Renal pelvis (tissue), 4 donors: ENCODE results near the gene OTOP3. TPM values are rescaled to one million over a fixed set of nuclear protein-coding genes. Genes with fewer than 3 reads are reported as not detected.
A peak's percentile ranks its signal among the peaks of the same experiment; 100 is the strongest.

Experiments
- DNase-seq: peaks from one replicate; pipeline ENCODE4 v3.0.0-alpha.2; 2013
- polyA plus RNA-seq, 3 donors: library from polyadenylated mRNA; unstranded; fragments of 120-200 nt; gene quantifications; one replicate each; pipeline ENCODE4 v1.2.1, GENCODE V29; 2013; ENCODE audit not compliant: insufficient read length in 3 of 3

Gene OTOP3
- polyA plus RNA-seq, 3 donors = not detected

DNA sequence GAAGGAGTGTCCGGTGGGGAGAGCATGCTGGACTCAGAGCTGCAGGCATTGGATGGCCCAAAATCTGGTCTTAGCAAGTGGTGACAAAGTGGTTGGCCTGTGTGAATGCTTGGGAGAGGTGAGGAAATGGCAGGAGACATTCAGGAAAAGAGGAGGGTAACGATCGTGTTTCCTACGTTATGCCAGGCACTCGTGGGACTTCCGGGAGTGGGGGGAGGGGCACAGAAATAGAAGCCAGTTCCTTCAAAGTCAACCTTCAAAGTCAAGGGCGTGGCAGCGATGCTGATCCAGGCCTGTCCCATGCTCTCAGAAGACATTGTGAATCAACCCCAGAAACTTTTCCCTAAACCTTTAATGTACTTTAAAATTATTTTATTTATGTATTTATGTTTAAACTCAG, 3.8 kb downstream of the OTOP3 start:
- DNase-seq = no peak

DNA sequence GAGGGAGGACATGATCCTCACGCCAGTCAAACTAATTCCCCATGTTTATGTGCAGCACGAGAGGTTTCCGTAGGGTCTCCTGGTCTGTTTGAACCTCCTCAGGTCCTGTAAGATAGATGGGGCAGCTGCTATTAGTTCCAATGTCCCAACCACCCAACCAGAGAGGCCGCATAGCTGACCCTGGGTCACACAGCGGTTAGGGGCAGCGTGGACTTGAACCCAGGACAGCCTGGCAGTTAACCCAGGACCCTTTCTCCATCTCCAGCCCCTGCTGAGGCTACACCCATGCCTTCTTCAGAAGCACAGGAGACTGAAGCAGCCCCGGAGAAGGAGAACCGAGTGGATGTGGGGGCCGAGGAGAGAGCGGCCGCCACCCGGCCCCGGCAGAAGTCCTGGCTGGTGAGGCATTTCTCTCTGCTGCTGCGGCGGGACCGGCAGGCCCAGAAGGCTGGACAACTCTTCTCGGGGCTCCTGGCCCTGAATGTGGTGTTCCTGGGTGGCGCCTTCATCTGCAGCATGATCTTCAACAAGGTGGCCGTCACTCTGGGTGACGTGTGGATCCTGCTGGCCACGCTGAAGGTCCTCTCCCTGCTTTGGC, 5.5 kb downstream of the OTOP3 start:
- DNase-seq = no peak

DNA sequence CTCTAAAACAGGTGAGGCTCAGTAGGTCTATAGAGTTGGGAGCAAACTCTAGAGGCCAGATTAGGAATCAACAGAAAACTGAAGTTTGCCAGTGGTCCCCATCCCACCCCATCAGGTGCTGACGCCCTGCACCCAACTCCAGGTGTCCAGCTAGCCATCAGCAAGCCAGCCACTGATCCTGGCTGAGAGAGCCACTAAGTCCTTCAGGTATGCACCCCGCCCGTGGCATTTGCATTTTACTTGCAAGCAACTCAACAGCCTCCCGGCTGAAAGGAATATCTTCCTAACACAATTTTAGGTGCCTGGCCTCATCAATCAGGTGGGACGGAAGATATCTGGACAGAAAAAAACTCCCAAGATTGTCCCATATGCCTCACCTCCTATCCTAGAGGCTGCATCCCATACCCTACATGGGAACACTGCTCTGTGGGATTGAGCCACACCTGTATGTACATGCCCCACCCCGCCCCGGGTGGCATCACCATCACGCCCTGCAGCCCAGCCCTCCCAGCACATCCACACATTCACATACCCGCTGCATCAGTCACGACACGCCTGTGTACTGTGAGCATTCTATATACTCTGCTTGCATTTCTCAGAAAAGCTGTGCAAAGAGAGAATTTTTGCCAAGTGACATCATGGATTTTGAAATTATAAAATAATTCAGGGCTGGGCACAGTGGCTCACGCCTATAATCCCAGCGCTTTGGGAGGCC, 8.3 kb downstream of the OTOP3 start:
- no peak for DNase-seq

DNA sequence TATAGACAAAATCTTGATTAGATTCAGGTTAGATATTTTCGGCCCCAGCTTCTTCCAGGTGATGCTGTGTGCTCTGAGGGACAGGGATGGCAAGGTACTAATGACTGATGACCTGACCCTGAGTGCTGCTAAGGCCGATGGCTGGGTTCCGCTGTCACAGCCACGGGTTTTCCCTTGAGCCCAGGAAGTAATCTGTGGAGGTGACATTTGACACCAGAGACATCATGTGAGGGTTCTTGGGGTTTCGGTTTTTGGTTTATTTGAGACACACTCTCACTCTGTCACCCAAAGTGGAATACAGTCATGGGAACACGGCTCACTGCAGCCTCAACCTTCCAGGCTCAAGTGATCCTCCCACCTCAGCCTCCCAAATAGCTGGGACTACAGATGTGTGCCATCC, 9.8 kb downstream of the OTOP3 start:
- no peak for DNase-seq

DNA sequence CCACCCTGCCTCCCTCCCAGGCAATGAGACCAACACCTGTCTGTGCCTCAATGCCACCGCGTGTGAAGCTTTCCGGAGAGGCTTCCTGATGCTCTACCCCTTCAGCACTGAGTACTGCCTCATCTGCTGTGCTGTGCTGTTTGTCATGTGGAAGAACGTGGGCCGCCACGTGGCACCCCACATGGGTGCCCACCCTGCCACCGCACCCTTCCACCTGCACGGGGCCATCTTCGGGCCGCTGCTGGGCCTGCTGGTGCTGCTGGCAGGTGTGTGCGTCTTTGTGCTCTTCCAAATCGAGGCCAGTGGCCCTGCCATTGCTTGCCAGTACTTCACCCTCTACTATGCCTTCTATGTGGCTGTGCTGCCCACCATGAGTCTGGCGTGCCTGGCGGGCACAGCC, 10.9 kb downstream of the OTOP3 start:
- DNase-seq = no peak

DNA sequence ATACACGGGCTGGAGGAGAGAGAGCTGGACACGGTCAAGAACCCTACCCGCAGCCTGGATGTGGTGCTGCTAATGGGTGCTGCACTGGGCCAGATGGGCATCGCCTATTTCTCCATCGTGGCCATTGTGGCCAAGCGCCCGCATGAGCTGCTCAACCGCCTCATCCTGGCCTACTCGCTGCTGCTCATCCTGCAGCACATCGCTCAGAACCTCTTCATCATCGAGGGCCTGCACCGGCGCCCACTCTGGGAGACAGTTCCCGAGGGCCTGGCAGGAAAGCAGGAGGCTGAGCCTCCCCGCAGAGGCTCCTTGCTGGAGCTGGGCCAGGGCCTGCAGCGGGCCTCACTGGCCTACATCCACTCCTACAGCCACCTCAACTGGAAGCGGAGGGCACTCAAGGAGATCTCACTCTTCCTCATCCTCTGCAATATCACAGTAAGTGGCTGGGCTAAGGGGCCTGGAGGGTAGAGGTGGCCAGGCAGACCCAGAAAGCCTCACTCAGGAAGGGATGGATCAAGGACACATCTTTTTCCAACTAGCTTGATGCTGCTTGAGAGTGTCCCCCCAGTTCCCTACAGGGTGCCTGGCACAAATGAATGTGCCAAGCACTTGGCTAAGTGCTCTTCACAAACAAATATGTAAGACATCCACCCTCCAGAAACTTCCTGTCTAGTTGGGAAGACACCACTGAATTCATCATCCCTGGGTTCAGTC, 11.5 kb downstream of the OTOP3 start:
- no peak for DNase-seq

DNA sequence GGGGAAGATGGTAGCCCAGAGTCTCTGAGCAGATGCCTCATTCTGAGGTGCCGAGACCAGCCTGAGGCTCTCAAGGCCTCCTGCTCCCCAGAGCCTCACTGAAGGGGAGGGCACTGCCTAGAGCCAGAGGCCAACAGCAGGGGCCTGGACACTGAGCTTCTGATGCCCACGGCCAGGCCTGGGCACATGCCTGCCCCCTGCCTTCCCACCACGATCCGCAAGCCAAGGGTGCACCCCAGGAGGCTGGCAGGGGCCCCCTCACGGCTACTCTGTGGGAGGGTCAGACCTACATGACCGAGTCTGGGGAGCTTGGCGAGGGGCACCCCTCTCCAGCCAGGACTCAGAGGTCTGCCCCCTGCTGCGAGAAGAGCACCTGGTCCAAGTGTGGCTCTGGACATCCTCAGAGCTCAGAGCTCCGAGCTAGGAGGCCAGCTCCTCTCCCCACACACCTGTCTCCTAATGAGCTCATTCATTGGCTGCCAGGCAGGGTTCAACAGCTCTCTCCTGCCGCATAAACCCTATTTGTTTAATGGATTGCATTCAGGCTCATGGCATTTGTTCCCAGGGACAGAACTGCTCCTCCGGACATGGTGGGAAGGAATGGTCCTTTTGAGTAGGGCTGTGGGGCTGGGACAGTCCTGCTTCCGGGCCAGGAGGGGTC, 13.9 kb downstream of the OTOP3 start:
- DNase-seq = no peak

DNA sequence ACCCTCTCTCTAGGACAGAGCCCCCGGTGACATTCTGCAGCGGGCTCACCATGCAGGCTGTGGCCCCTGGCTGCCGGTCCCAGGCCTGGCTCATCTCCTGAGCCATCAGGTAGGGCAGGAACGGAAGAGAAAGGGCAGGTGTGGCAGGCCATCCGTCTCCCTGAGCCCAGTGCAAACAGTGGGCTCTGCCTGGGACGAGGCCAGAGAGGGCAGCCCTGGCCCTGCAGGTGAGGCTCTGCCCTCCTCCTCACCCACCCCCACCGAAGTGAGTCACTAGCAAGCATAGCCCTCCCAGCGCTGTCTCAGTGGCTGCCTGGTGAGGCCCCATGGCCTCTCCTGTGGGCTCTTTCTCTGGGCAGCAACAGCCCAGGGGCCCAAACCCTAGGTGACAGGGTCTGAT, 14.5 kb downstream of the OTOP3 start:
- DNase-seq = no peak

DNA sequence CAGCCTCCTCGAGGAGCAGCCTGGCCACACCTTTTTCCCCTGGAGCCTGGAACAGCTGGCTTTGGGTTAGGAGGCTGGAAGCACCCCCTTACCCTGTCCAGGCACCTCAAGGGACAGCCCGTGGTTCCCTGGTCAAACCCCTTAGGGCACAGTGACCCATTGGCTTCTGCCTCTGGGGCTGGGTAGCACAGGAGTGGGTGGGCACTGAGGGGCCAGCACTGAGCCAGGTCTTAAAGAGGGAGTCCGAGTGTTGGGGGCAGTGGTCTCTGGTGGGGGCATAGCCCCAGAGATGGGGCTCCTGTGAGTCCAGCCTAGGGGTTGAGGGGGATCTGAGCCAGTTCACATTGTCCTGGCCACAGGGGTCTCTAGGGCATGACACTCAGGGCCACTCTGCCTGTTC, 15.4 kb downstream of the OTOP3 start:
- no peak for DNase-seq

DNA sequence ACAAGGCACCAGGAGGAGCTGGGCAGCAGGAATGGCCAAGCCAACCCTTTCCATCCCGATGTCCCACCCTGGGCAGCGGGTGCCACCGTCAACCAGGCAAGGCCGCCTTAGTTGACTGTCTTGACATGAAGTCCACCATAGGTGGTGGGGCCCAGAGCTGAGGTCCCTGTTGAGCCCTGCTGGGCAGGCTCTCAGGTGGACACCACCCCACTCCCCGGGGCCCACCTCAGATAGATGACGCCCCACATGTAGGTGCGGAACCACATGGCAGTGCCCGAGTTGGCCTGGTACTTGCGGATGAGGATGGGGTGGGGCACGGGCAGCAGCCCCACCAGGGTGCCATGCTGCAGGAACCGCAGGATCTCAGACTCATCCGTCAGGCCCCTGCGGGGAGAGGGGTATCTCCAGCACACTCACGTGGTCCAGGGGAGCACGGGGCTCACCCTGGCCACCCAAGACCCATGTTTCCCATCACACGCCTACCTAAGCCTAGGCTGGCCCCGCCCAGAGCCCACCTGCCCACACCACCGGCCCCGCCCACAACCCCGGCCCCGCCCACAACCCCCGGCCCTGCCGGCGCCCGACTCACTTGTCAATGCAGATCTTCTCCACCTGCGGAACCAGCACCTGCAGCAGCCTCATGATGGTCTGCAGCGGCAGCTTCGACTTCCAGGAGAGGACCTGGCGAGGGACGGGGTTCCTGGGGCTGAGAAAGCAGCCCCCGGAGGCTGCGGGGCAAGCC, 16.2 kb downstream of the OTOP3 start:
- no peak for DNase-seq

DNA sequence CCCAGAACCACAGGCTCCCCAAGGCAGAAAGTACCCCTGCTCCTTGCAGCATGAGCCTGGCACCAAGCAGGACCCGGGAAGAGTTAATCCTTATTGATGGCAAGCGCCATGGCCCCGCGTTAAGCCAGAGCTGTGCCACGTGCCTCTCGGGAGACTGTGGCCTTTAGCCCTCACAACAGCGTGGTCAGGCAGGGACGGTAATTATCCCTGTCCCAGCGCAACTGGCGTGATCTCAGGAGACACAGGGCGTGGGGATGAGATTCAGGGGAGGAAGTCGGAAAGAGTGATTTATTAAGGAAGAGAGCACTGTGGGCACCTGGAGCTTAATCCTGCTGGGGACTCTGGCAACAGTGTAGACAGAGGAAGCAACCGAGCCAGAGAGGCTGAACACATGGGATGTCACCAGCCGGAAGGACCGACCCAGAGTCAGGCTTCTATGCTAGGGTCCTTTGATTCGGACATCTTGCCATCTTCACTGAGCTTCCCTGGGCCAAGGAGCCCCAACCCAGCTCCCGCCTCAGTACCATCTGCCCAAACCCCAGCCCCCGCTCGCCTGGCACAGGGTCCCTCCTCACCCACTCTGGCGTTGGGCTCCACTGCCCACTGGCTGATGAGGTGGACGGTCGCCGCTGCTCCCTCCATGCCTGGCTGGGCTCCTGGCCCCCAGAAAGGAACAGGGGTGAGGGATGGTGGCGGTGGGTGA, 16.9 kb downstream of the OTOP3 start:
- no peak for DNase-seq

DNA sequence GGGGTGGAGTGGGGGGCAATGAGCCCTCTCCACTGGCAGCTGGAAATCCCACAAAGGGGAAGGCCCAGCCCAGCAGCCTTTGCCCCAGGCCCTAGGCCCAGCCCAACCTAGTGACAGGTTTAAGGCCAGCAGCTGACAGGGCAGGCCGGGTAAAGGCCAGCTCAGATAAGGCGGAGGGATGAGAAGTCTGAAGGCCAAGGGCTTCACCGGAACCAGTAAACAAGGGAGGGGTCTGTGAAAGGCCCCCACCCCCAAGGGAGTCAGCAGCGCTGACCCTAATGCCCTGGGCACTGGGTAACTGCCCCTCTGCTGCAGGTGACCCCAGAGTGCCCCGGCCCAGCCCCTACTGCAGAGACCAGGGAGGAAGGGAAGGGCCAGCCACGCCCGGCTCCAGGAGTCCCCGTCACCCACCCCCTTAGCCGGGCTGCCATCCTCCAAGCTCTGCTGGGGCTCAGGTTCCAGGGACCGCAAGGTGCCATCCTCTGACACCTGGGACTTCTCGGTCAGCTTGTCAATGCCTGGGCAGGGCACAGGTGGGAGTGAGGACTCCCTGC, 17.5 kb downstream of the OTOP3 start:
- no peak for DNase-seq

DNA sequence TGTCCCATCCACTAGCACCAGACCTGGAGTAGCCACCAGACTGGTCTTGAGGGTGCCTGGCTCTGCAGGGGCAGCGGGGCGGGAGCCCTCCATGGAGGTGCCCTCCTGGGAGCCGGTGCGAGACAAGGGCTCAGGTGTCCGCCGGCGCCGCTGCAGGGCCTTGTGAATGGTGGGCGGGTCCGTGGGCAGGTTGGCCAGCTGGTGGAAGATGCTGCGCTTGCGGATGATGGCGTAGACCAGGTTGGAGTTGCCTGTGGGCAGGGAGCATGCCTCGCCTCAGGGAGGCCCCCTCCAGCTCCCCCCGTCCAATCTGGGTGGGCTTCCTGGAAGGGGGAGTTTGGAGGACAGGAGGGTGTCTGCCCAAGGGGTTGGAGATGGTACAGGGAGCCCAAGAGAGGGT, 18.4 kb downstream of the OTOP3 start:
- no peak for DNase-seq

DNA sequence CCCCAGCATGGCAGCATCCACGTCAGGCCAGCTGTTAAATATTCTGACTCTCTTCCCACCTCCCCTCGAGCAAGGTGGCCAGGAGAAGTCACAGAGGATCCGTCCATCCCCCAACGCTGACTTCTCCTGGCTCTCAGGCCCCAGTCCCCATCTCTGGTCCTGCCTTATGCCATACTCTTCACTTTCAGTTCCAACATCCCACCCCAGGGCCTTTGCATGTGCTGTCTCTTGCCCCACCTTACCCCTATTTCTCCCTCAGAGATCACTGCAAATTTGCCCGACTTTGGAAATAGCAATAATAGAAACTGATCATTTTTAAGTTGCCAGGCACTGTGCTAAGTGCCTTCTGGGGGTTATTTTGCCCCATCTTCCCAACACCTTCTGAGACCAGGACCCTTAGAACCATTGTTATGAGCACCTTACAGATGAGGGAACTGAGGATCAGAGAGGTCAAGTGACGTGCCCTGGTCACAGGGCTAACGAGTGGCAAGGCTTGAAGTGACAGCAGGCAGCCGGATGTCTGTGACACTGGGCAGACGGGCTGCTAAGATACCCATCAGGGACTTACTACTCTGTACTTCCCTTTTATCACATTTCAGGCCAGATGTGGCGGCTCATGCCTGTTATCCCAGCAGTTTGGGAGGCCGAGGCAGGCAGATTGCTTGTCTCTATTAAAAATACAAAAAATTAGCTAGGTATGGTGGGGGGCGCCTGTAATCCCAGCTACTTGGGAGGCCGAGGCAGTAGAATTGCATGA, 19.1 kb downstream of the OTOP3 start:
- DNase-seq = no peak

DNA sequence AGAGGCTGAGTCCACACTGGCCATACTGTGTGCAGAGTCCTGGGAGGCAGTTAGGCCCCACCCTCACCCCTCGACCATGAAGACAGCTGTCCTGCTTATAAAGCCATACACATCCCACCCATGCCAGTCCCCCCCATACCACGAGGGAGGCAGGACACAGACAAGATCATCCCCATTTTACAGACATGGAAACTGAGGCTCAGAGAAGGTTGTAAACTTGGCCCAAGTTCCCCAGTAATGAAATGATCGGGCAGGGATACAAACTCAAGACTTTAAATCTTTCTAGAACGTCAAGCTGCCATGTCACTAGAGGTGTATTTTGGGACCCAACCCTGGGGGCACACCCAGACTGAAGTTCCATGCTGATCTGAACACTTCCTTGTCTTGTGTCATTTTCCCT, 20.4 kb downstream of the OTOP3 start:
- no peak for DNase-seq

DNA sequence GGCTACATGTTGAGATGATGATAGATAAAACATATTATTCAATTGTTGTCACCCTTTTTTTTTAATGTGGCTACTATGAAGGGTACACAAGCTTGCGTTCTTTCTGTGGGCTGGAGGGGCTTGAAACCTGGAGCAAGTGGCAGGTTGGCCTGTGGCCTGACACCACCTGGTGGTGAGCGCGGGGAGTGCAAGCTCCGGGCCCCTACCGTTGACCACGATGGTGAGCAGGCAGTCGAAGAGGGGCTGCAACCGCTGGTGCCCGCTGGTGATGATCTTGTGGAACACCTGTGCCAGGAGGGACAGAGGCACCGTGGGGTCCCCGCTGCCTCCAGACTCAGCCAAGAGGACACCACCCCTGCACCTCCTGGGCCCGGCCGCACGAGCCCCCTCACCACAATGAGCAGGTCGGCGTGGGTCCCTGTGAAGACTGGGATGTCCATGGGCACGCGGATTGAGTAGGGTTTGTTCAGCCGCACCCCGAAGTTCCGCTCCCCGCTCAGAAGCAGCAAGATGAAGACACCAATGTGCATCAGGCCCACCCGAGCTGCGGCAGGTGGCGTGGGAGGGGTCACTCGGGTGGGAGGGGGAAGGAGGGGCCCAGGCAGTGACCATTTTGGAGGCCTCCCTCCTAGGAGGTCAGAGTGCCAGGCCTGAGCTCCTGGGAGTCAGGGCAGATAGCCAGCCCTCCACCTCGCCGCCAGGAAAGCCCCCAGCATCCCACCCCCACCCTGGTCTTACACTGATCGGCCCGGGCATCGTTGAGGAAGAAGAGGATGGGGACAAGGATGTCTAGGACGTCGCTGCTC, 22.4 kb downstream of the OTOP3 start:
- DNase-seq = no peak

DNA sequence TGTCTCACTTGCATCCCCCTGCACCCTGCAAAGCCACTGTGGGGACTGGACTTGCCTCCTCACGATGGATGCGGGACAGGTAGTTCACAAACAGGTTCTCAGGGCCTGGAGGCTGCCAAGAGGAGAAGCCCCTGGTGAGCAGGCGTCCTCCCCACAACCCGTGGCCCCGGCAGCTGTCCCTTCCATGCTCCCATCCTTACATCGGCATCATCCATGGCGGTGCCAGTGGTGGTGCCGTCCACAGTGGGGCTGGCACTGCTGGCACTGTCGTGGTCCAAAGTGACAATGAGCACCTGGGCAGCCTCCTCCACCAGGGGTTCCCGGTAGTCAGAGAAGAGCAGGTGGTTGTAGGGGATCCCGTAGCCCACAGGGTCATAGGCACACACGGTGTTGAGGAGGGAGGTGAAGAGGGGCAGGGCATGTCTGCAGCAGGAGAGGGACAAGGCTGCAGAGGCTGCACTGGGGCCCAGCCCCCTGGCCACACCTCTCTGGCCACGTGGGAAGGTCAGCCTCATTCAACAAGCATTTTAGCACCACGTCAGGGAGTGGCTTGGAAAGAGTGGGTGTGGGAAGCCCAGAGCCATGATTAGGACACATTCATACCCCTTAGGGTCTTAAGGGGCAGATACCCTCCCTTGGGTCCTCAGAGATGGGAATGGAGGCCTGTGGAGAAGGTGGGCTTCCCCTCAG, 24.3 kb downstream of the OTOP3 start:
- no peak for DNase-seq

DNA sequence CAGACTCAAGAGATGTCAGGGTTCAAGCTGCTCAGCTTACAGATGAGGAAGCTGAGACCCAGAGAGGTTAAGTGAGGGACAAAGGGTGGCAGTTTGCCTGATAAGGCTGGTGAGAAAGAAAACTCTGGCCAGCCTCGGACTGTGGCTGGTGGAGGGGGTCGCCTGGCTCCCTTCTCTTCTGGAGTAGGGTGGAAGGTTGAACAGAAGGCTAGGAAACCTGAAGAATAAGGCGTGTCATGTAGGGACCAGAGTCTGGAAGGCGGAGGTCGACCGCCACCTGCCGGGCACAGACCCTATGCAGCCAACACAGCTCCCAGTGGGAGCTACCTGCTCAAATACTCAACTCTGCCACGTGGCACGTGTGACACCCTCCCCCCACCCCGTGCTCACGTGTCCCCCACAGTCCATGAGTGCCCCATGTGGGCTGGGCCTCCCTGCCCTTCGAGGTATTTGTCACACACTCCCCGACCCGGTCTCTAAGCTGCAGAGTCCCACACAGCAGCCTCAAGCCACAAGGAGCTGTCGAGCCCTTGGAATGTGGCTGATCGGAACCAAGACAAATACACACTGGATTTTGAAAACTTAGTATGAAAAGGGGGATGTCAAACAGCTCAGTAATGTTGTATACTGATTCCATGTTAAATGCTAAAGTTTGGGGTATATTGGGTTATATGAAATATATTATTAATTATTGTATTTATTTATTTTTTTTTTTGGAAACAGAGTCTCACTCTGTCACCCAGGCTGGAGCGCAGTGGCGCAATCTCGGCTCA, 25.1 kb downstream of the OTOP3 start:
- peak; percentile 34 for DNase-seq
